Left cardiac atrium (tissue), 4 donors: ENCODE measurements around the gene HNRNPC. TPM values are rescaled to one million over a fixed set of nuclear protein-coding genes. Genes with fewer than 3 reads are reported as not detected.
"Not testable (repeated sequence)": the region's sequence is repeated elsewhere in the genome, so short reads cannot be mapped to it uniquely, and the experiment has no call there.

ENCODE experiments used
- ATAC-seq, 2 donors: fragments of 200-7000 bp; cut with Tn5 transposase; one replicate each; pipeline ENCODE4 v1.9.1; 2020; ENCODE audit warnings: mild to moderate bottlenecking in 2 of 2, moderate library complexity in 2 of 2
- DNase-seq: peaks from one replicate; pipeline ENCODE4 v3.0.0-alpha.2; 2020
- intact Hi-C, 2 donors: fragments of 100-400 bp; cut with DNase I; formaldehyde crosslinking; loops; one replicate each; pipeline versions ENCODE4 v1.14.1 to v1.15.1; 2022 to 2023
- total RNA-seq, 2 donors: library from RNA; stranded (reverse); fragmentation: NEBNext Ultra II Directional; extraction: Animal tissue kit (Norgen Biotek cat#: 25700); gene quantifications; one replicate each; pipeline ENCODE4 v1.2.1, GENCODE V29; 2021
- donor health status: DM: no; HTN: yes; CAD: no.
- donor health status: DM: no; HTN: yes; CAD: no; lungs with severe emphysema.
- donor health status: DM: yes; HTN: yes; CAD: no.
- donor health status: Dilated cardiomyopathy.

The HNRNPC gene
- total RNA-seq, 2 donors from 2014 or later, result 254 TPM

DNA sequence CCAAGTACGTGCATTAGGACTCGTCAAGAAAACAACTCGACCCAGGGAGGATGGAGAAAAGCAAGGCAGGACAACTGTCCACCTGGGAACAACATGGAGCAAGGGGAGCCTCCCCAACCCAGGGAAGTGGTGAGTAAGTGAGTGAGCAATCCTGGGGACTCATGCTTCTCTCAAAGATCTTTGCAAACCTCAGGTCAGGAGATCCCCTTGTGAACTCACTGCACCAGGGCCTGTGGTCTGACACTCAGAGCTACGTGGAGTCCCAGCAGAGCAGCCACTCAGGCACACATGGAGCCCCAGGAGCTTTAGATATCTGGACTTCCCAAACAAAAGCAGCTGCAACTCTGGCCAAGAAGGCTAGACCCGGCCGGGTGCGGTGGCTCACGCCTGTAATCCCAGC is 101.2 kb downstream of the HNRNPC start:
- no peak for DNase-seq
- ATAC-seq, result no peak
- intact Hi-C loops, result no loop called here

DNA sequence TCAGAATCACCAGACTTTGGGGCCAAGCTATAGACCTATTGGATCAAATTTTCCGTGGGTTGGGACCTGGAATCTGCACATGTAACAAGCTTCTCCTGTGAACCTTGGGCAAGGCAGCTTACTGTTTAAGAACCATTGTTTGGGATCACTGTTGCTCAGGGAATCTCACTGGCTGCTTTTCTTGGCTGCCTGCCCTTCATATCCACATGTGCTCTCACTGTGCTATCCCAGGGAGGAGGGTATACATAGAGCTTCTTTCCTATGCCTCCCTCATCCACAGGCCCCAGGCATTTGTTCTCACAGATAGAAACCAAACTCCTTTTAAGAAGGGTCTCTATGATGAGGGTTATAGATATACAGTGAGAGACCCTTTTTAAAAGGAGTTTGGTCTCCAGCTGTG is 103.6 kb downstream of the HNRNPC start:
- peak in 1 of 2 donors; percentile 47 for ATAC-seq
- DNase-seq, intact Hi-C loops: not testable (repeated sequence)

DNA sequence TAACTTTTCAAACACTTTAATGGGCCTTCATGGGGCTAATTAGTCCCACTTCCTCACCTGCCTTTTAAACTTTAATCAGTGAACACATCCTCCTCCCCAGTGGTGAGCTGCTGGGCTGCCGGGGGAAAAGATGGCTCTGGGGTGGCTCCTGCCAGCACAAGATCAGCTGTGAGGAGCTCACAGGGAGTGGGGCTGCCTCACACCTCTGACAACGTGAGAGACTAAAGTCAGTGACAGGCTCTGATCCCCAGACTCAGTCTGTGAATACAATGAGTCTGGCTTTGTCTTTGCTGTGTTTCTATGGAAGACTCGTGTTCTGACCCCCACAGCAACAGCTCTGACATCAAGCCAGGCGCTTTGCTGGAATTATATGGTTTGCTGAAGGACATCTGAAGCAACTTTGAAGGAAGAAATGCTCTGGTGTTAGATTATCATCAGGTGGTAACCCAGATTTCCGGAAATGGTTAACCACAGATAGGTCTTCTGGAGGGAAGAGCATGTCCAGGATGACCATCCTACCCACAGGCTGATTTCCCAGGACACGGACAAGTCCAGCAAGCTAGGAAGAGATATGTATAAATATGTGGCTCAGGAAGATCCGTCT is 104.1 kb downstream of the HNRNPC start:
- DNase-seq, ATAC-seq, intact Hi-C loops: not testable (repeated sequence)

DNA sequence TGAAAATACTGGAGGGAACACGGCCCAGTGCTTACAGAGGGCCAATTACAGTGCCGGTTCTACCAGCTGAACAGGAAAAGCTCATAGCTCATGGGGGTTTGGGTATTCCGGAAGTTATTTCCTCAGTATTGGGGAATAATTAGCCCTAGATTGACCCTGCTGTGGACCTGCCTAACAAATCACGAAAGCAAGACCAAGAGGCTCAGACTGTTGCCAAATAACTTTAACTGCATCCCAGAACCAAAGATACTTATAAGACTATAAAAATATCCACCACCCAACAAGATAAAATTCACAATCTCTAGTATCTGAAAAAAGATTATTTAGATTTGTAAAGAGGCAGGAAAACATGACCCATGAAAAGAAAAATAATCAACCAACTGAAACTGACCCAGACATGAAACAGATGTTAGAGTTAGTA is 105.4 kb downstream of the HNRNPC start:
- intact Hi-C loops, result no loop called here
- no peak for DNase-seq

DNA sequence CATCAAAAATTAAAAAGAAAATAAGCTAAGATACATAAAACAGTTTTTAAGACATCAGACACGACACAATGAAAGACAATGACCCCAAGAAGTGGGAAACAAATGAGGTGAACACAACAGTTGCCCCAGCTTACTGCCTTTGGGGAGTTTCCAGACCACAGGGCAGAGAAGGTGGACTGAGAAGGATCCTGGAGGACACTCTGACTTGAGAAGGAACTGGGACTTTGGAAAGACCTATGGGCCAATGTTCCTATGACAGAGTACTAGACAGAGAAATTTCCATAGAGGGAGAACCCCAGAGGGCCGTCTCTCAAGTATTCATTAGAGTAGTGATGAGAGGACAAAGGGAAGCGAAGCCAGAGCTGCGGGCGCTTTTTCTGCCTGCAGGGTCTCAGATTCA is 107.2 kb downstream of the HNRNPC start:
- no peak for ATAC-seq
- intact Hi-C loops, result no loop called here
- no peak for DNase-seq

More for the DNA sequence above, 105.4 kb downstream of the HNRNPC start:
- no peak for ATAC-seq

DNA sequence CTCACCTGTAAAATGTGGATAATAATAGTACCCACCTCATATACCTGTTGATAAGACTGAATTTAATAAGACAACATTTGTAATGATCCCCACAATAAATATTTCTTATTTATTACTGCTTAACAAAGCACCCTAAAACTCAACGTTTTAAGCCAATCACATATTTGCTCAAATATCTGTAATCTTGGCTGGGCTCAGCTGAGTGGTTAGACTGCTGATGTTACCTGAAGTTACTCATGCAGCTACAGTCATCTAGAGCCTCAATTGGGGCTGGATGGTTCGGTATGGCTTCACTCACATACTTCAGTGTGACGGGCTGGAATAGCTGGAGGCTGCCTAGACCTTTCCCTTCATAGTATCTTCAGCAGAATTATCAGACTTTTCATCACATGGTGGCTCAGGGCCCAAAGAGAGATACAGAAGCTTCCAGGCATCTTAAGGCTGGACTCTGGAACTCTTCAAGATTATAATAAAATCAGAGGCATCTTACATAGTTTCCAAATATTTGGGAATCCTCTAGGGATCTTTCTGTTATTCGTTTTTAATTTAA is 109.1 kb downstream of the HNRNPC start:
- intact Hi-C loops, result no loop called here
- DNase-seq, result no peak
- ATAC-seq, result no peak

Other genes with a start within 250 kb of the HNRNPC start
- 100 to 1,000 TPM; 212 to 215 TPM for gene NDRG2, start 244.4 kb downstream of the HNRNPC start, total RNA-seq
- gene TPPP2, start 239.2 kb downstream of the HNRNPC start, total RNA-seq, result 1 to 10 TPM in 1 of 2 donors, under 1 TPM in 1; 0.44 to 1.6 TPM
- gene RNASE13, start 234.6 kb downstream of the HNRNPC start, total RNA-seq, result not detected
- gene RNASE7, start 227.1 kb downstream of the HNRNPC start, total RNA-seq, result not detected
- gene RNASE8, start 211.6 kb downstream of the HNRNPC start, total RNA-seq, result not detected
- 10 to 100 TPM; 24.9 to 25.5 TPM for gene ARHGEF40, start 199.1 kb downstream of the HNRNPC start, total RNA-seq
- gene ZNF219, start 170.8 kb downstream of the HNRNPC start, total RNA-seq, result 10 to 100 TPM; 38.3 to 44.4 TPM
- gene TMEM253, start 168.4 kb downstream of the HNRNPC start, total RNA-seq, result under 1 TPM; 0.26 to 0.82 TPM
- gene OR5AU1, start 113.4 kb downstream of the HNRNPC start, total RNA-seq, result not detected
- under 1 TPM; 0.26 to 0.38 TPM for gene RPGRIP1, start 10.6 kb upstream of the HNRNPC start, total RNA-seq
- 10 to 100 TPM; 31.2 to 39.7 TPM for gene SUPT16H, start 114.6 kb upstream of the HNRNPC start, total RNA-seq
- gene CHD8, start 186.7 kb upstream of the HNRNPC start, total RNA-seq, result 10 to 100 TPM; 36.5 to 38.8 TPM
- 10 to 100 TPM; 19.1 to 19.7 TPM for gene RAB2B, start 207.5 kb upstream of the HNRNPC start, total RNA-seq
- gene TOX4, start 207.8 kb upstream of the HNRNPC start, total RNA-seq, result 10 to 100 TPM; 63.8 to 65.1 TPM
- 10 to 100 TPM; 25.1 to 26.8 TPM for gene METTL3, start 241.9 kb upstream of the HNRNPC start, total RNA-seq